Ovary (tissue), 3 donors: ENCODE measurements around the gene ABCC3.

Experiments
- CTCF ChIP-seq, 3 donors: fragments of 450-650 bp in 2 of 3; fragments of 200-600 bp in 1 of 3; IDR thresholded peaks; one replicate each; pipeline versions ENCODE4 v1.5.1 to v1.8.0; 2016 to 2022; ENCODE audit warnings: antibody characterized with exemption in 3 of 3, mild to moderate bottlenecking in 1 of 3
- EP300 ChIP-seq: sonication (generic); formaldehyde crosslinking; IDR thresholded peaks from one replicate; pipeline ENCODE4 v1.6.1; 2017; ENCODE audit warnings: antibody characterized with exemption
- POLR2A ChIP-seq: fragments of 450-650 bp; IDR thresholded peaks from one replicate; pipeline ENCODE4 v1.6.1; 2017; ENCODE audit warnings: antibody characterized with exemption, mild to moderate bottlenecking, moderate library complexity
- donor health status: DM: no; HTN: no; CAD: no.

- TF ChIP-seq EP300 = no peak
- no peak for TF ChIP-seq CTCF (IDR thresholded peaks at IDR 0.05)
- no peak for TF ChIP-seq POLR2A
Observed at GRCh38 chr17:50659179-50659578, 24.5 kb downstream of the ABCC3 start.
